Right ventricle myocardium superior (tissue), 1 donor: ENCODE data around the gene INSM2. TPM values are rescaled to one million over a fixed set of nuclear protein-coding genes. Genes with fewer than 3 reads are reported as not detected.
A peak's percentile ranks its signal among the peaks of the same experiment; 100 is the strongest.

Experiments used
- ATAC-seq: fragments of 200-7000 bp; cut with Tn5 transposase; one replicate; pipeline ENCODE4 v1.9.1; 2020; ENCODE audit warnings: mild to moderate bottlenecking; ENCODE audit not compliant: poor library complexity
- DNase-seq: peaks from one replicate; pipeline ENCODE4 v3.0.0-alpha.2; 2020
- intact Hi-C: fragments of 100-400 bp; cut with DNase I; formaldehyde crosslinking; loops from one replicate; pipeline ENCODE4 v1.11.2; 2022
- long read RNA-seq: library from polyadenylated mRNA; unstranded; transcript quantifications from one replicate; pipeline ENCODE4 v2.0.0, GENCODE V29; 2021
- total RNA-seq: library from RNA; stranded (reverse); fragmentation: NEBNext Ultra II Directional; extraction: Animal tissue kit (Norgen Biotek cat#: 25700); gene quantifications from one replicate; pipeline ENCODE4 v1.2.1, GENCODE V29; 2021
- donor health status: DM: no; HTN: yes; CAD: no; lungs with severe emphysema.

INSM2 gene
- not detected for total RNA-seq
- long read RNA-seq = 0 reads

DNA sequence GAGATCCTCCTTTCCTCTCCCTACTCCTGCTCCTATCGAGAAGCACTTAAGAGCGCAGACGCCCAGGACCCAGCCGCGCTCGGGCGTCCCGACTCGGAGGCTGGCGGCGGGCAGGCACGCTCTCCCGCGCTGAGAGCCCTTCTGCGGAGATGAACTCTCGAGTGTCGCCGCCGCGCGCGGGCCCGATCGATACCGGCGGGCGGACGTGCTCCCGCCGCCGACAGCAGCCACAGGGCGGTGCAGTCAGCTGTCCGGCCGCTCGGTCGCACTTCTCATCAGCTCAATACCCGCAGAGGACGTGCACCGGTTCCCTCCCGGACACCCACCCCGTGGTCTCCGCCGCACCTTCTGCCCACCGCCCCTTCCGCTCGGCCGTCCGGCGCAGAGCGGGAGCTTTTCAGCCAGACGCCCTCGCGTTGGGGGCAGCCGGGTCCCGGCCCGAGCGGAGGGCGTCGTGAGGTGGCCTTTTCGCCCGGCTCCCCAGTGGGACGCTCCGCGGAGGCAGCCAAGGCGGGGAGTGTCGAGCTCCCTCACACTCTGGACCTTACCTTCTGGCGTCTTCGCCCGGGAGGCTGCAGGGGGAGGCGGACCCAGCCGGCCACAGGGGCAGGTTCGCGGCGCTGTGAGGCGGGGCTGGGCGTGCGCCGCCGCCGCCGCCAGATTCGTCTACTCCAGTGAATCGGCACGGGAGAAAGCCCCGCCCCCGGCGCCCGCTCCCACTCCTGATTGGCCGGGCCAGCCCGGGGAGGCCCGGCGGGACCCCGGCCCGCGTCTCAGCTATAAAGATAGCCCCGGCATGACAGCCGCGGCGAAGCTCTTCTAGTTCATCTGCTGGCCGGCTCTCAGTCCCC, at the start of gene INSM2:
INSM2 (plus strand) TSS at position 808 of the 851 bp plus-strand sequence. CDS start 89 bp downstream, outside the sequence.
- ATAC-seq = peak; percentile 82
- intact Hi-C loops = no loop called here
- DNase-seq = peak; percentile 72

- DNase-seq (no peak), ATAC-seq (no peak)
- intact Hi-C loops = no loop called here
These were observed 41.4 kb upstream of the INSM2 start for GRCh38 chr14:35492569-35493014.

- intact Hi-C loops = no loop called here
- no peak for DNase-seq
- no peak for ATAC-seq
These were observed 38.7 kb upstream of the INSM2 start for GRCh38 chr14:35495278-35495677.

- intact Hi-C loops = no loop called here
- DNase-seq (no peak), ATAC-seq (no peak)
These were observed 34.8 kb upstream of the INSM2 start for GRCh38 chr14:35499180-35499579.

DNA sequence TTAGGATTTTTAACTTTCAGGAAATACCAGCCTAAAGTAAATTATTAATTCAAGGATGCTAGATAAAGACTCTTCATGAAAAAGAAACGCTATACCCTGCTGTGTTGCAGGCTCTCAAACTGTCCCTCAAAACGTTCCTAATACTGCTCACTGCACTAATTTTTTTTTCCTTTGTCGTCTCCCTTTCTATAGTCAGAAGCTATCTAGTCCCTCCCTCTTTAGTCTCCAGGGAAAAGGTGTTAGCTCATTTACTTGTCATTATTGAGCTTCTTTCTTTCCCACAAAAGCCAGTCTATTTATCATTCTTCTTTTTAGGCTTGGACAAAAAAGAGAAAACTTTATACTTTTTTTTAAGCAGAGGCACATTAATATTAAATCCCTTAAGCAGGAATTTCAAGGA, 30.3 kb upstream of the INSM2 start:
- intact Hi-C loops = no loop called here
- no peak for ATAC-seq
- no peak for DNase-seq

GRCh38 chr14:35504260-35504659, 29.7 kb upstream of the INSM2 start:
- DNase-seq (no peak), ATAC-seq (no peak)
- intact Hi-C loops = no loop called here

- intact Hi-C loops = no loop called here
- ATAC-seq (no peak), DNase-seq (no peak)
These were observed 27.5 kb upstream of the INSM2 start for GRCh38 chr14:35506461-35506860.

DNA sequence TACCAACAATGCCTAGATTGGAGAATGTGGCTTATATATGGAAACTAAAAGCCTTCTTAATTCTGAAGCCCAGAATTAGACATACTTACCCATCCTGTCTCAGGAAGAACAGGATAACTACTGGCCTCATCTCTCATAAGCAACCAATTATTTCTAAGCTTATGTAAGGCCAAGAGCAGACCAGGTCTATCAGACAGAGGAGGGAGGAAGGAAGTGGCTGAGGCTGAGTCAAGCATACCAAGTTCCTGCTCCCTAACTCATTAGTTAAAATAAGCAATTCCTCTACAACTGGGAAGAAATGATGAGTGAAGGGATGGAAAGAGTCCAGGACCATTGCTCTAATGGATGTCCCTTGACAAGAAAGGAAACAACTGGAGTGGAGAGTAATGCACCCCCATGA, 27.0 kb upstream of the INSM2 start:
- DNase-seq (no peak), ATAC-seq (no peak)
- intact Hi-C loops = no loop called here

GRCh38 chr14:35509846-35510245, 24.1 kb upstream of the INSM2 start:
- DNase-seq = no peak
- no peak for ATAC-seq
- intact Hi-C loops = no loop called here

- no peak for ATAC-seq
- no peak for DNase-seq
- intact Hi-C loops = no loop called here
These were observed 21.2 kb upstream of the INSM2 start for GRCh38 chr14:35512765-35513164.

- ATAC-seq = no peak
- DNase-seq = no peak
- intact Hi-C loops = no loop called here
These were observed 18.0 kb upstream of the INSM2 start for GRCh38 chr14:35515916-35516315.

DNA sequence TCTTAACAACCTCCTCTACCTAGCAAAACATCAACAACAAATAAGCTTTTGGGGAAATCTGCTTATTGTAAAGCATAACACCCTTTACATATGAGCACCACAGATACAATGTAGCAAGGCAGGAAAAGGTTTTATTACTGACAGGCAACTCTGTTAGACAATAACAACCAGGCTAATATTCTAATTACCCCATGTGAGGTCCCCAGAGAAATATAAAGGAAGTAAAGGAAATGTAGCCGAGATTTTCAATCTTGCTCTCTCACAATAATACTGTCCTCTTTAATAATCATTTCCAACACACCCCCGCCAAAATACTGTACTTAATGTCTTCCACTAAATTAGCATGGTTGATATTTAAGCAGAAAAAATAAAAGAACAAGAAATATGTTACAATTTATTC, 14.0 kb upstream of the INSM2 start:
- DNase-seq (no peak), ATAC-seq (no peak)
- intact Hi-C loops = no loop called here

DNA sequence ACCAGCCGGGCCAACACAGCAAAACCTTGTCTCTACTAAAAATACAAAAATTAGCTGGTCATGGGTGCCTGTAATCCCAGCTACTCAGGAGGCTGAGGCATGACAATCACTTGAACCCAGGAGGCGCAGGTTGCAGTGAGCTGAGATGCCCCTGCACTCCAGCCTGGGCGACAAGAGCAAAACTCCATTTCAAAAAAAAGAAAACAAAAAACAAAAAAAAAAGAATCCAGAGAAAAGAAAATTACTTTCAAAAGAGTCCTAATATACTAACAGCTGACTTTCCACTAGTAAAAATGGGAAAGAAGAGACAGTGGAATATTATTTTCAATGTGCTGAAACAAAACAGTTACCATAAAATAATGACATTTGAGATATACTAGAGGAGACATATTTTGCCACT, 8.3 kb upstream of the INSM2 start:
- intact Hi-C loops = no loop called here
- ATAC-seq = no peak
- DNase-seq = no peak

DNA sequence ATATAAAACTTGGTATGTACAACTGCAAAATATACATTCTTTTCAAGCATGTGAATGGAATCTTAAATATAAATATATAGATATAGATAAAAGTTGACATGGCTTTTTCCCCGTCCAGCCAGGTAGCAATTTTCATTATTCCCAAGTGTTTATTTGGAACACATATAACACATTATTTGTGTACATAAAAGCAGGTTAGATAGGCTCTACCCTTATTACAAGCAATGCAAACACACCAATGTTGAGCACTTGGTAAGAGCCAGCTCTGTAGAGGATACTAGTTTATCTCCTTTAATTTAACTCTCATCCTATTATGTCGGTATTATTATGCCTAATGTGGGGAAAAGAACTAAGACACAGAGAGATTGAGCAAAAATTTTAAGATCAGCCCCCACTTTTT, 7.0 kb upstream of the INSM2 start:
- no peak for ATAC-seq
- intact Hi-C loops = no loop called here
- DNase-seq = no peak

DNA sequence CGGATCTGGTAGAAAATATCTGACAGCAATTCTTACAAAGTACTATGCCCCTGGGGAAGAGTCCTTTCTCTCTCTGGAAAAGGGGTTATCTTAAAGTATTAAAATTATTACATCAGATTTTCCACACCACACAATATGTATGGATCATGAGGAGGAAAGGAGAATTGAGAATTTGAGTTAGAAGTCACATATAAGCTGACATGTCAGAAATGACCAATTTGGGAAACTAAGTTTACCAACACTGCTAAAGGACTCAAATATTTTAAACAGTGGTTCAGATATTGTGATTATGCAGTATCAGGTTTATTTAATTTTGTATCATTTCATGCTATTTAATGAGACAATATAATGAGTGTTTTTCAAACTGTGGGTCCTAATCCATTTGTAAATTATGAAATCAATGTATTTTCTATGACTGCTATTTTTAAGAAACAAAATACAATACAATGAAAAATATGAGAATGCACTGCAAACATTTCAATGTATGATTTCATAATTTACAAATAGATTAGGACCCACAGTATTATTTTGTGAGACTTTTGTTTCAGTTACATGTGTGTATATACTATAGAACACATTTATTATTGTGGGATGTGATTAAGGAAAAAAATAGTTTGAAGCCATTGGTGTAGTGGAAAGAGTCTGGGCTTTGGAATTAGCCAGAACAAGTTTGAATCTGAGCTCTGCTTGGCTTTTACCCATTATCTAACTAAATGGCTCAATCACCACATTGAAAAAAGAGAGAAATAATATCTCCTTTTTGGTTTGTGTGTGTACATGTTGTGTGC, 1.8 kb upstream of the INSM2 start:
- DNase-seq = no peak
- no peak for ATAC-seq
- intact Hi-C loops = no loop called here

DNA sequence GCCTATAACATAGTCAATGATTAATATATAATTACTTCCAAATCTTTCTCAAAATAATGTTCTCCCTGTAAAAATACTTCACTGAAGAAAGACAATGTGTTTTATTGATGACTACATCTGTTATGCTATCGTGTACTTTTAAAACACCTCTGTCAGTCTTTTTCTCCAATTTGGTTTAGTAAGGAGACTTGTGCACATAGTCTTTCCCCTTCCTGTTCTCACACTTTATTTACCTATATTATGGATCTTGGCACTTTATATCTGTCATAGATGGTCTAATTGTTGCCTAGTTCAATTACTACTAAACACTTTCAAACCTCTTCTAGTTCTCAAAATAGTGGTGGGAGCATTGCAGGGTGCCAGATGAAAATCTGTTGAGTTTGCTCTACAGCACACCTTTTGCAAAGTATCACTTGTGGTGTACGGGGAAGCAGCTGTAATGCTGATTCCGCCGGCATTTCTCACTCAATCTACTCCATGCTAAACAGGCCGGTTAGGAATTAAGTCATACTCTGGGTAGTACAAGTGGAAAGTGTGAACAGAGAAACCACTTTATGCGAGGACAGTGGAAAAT, 1.1 kb upstream of the INSM2 start:
- no peak for DNase-seq
- intact Hi-C loops = no loop called here
- ATAC-seq = no peak

DNA sequence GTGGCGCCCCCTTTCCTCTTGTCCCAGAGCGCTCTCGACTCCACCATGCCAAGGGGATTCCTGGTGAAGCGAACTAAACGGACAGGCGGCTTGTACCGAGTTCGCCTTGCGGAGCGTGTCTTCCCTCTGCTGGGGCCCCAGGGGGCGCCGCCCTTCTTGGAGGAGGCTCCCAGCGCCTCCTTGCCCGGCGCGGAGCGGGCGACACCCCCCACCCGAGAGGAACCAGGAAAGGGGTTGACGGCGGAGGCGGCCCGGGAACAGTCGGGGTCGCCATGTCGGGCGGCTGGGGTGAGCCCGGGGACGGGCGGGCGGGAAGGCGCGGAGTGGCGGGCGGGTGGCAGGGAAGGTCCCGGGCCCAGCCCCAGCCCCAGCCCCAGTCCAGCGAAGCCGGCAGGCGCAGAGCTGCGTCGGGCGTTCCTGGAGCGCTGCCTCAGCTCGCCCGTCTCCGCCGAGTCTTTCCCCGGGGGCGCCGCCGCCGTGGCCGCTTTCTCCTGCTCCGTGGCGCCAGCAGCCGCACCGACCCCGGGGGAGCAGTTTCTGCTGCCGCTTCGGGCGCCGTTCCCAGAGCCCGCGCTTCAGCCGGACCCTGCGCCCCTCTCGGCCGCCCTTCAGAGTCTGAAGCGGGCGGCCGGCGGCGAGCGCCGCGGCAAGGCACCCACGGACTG, 376 bp downstream of the INSM2 start:
- no peak for DNase-seq
- intact Hi-C loops = no loop called here
- peak; percentile 18 for ATAC-seq

GRCh38 chr14:35534873-35535482, 1.0 kb downstream of the INSM2 start:
- intact Hi-C loops = no loop called here
- ATAC-seq (peak; percentile 96), DNase-seq (peak; percentile 70)
